BLaER1 treated with 17β-estradiol and CSF1 and Interleukin-3, amounts not matched to agents 10 nM and 100 nM (cell line): ENCODE data around the gene SSH2.

Experiments used
- H3K27ac ChIP-seq, 11 experiments: shearing (Covaris generic); formaldehyde crosslinking; 2 replicates each; pipeline ENCODE4 v1.8.1; 2022
- H3K27me3 ChIP-seq, 11 experiments: shearing (Covaris generic); formaldehyde crosslinking; 2 replicates each; pipeline ENCODE4 v1.8.1; 2022
- H3K36me3 ChIP-seq, 11 experiments: shearing (Covaris generic); formaldehyde crosslinking; 2 replicates each; pipeline ENCODE4 v1.8.1; 2022
- H3K4me1 ChIP-seq, 10 experiments: shearing (Covaris generic); formaldehyde crosslinking; 2 replicates each; pipeline ENCODE4 v1.8.1; 2022
- H3K4me2 ChIP-seq, 11 experiments: shearing (Covaris generic); formaldehyde crosslinking; 2 replicates each; pipeline ENCODE4 v1.8.1; 2022
- H3K4me3 ChIP-seq, 10 experiments: shearing (Covaris generic); formaldehyde crosslinking; 2 replicates each; pipeline ENCODE4 v1.8.1; 2022
- H3K9ac ChIP-seq, 11 experiments: shearing (Covaris generic); formaldehyde crosslinking; 2 replicates each; pipeline ENCODE4 v1.8.1; 2022
- H3K9me3 ChIP-seq, 11 experiments: shearing (Covaris generic); formaldehyde crosslinking; replicated peaks in 1 of 11; 2 replicates each; pipeline ENCODE4 v1.8.1; 2022
- H4K20me1 ChIP-seq, 11 experiments: shearing (Covaris generic); formaldehyde crosslinking; 2 replicates each; pipeline ENCODE4 v1.8.1; 2022
- Cebpa-rat ChIP-seq, 11 experiments: shearing (Covaris generic); IDR thresholded peaks; 2 replicates each; pipeline ENCODE4 v1.8.1; 2022

SSH2 gene

GRCh38 chr17:29764217-29764616 lies 165.8 kb downstream of the SSH2 start:
- no peaks in the 10 kb centered on the region for H3K27me3 ChIP-seq
- H3K4me3 ChIP-seq, result no peak overlapping the region
- H3K4me2 ChIP-seq, result peak overlapping the region in 4 of 11 experiments; percentile 4 to 80 (median 22); a peak in 5 of 22 replicates
- no peak overlapping the region for H3K27ac ChIP-seq
- no peak for TF ChIP-seq Cebpa-rat (IDR thresholded peaks at IDR 0.05)
- H3K4me1 ChIP-seq, result peaks cover 16 to 50% (median 44%) of the 10 kb centered on the region in 10 experiments
- peaks cover 0 to 19% (median 14%) of the 10 kb centered on the region in 11 experiments; a peak in 15 of 22 replicates for H4K20me1 ChIP-seq
- no peaks in the 10 kb centered on the region for H3K9me3 ChIP-seq
- peaks cover 0 to 6% (median 0%) of the 10 kb centered on the region in 11 experiments; a peak in 8 of 22 replicates for H3K36me3 ChIP-seq
- no peak overlapping the region for H3K9ac ChIP-seq

DNA sequence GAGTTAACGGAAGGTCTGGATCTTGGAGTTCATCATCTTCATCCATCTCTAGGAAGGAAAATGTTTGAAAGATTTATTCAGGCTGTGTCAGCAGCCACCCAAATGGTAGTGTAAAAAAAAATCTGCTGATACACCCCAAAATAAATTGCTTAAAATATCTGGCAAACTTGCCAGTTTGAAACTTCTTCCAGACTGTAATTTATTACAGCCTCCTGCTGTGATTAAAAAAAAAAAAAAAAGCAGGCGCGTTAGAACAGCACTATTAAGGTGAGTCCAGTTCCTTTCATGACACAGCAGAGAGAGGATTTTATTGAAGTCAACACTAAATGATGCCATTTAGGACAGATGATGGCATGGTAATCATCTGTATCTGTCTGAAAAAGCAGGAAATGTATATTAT lies 166.8 kb downstream of the SSH2 start:
- Histone ChIP-seq H4K20me1 (peaks cover 0 to 28% (median 24%) of the 10 kb centered on the region in 11 experiments; a peak in 19 of 22 replicates), H3K4me2 (peak overlapping the region in 5 of 11 experiments; percentile 6 to 80 (median 41); a peak in 5 of 22 replicates), H3K27ac (0 out of 22 replicates have a peak overlapping the region, but pooled peaks of 2 of the 11 experiments have one; percentile 6), H3K9me3 (no peaks in the 10 kb centered on the region), H3K4me1 (peaks cover 23 to 59% (median 50%) of the 10 kb centered on the region in 10 experiments), H3K27me3 (no peaks in the 10 kb centered on the region), H3K36me3 (peaks cover 0 to 15% (median 7%) of the 10 kb centered on the region in 11 experiments; a peak in 9 of 22 replicates), H3K9ac (no peak overlapping the region), H3K4me3 (no peak overlapping the region)
- no peak for TF ChIP-seq Cebpa-rat (IDR thresholded peaks at IDR 0.05)

DNA sequence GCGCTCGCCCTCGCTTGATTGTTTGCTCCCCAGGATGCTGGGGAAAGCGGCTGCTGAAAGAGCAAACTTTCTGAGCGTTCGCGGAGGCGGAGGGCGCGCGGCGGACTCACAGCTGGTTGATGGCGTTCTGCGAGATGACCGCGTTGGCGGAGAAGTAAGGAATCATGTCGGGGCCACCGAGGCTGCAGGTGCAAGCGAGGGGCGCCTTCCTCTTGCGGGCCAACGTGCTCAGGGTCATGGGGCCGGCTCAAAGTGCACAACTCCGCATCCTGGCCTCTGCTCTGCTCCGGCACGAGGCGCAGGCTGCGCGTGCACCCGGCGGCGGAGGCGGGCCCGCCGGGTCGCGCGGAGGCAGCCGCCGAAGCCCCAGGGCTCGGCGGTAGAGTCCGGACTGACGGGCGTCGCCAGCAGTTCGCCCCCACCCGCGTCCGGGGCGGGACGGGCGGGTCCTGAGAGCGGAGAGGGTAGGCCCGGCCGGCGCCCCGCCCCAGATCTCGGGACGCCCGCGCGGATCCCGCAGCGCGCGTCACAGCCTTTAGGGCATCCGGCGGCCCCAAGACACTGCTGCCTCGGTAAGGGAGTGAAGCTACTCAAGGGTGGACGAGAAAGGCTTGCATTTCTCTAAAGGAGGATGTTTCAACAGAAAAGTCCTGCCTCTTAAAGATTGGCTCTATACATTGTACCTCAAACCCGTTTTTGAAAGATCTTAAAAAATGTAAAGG lies 168.8 kb downstream of the SSH2 start:
- Histone ChIP-seq H4K20me1 (peaks cover 8 to 45% (median 36%) of the 10 kb centered on the region in 11 experiments; a peak in 19 of 22 replicates), H3K4me1 (peaks cover 37 to 72% (median 62%) of the 10 kb centered on the region in 10 experiments), H3K27me3 (no peaks in the 10 kb centered on the region), H3K4me3 (peak overlapping the region; percentile 78 to 98 (median 88)), H3K4me2 (peak overlapping the region; percentile 77 to 98 (median 90)), H3K36me3 (peaks cover 9 to 34% (median 22%) of the 10 kb centered on the region in 11 experiments), H3K9ac (peak overlapping the region; percentile 87 to 98 (median 92)), H3K27ac (peak overlapping the region; percentile 67 to 97 (median 91); a peak in 21 of 22 replicates), H3K9me3 (no peaks in the 10 kb centered on the region)
- TF ChIP-seq Cebpa-rat (IDR thresholded peaks at IDR 0.05), result no peak

DNA sequence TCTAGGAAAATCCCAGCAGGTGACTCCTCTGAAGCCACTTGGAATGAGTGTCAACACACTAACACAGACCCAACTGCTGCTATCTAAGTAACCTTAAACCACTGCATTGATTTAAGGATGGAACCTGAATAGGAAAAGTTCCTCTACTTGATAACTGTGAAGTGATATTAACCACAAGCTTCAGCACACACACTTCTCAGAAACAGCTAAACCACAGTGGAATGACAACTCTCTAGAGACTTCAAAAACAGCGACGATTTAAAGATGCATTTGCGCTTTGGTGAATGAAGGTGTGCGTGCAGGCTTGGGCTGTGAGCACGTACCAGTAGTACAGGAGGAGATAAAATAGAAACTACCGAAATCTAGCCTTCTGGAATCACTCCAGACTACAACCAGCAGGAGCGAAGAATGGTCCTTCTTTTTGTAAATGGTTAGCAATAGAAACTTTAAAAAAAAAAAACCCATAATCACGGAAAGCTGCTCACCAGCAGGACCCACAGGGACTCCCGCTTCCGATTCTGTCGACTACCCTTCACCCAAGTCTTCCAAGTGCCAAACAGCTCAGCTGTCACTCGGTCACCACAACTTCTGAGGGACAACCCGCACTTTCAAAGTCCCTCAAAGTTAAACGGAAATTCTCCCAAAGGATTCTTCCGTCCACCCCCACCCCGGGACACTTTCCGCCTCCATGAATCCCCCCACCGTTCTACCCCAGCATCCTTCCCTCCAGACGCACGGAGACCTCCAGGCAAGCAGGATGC lies 169.6 kb downstream of the SSH2 start:
- Histone ChIP-seq H3K4me2 (peak overlapping the region; percentile 77 to 98 (median 90)), H3K4me1 (peaks cover 37 to 72% (median 63%) of the 10 kb centered on the region in 10 experiments), H3K27ac (peak overlapping the region; percentile 67 to 97 (median 91); a peak in 21 of 22 replicates), H3K9ac (peak overlapping the region; percentile 87 to 98 (median 92)), H3K9me3 (no peaks in the 10 kb centered on the region), H4K20me1 (peaks cover 8 to 52% (median 39%) of the 10 kb centered on the region in 11 experiments; a peak in 19 of 22 replicates), H3K36me3 (peaks cover 9 to 42% (median 28%) of the 10 kb centered on the region in 11 experiments), H3K4me3 (peak overlapping the region; percentile 78 to 98 (median 88)), H3K27me3 (no peaks in the 10 kb centered on the region)
- no peak for TF ChIP-seq Cebpa-rat (IDR thresholded peaks at IDR 0.05)

DNA sequence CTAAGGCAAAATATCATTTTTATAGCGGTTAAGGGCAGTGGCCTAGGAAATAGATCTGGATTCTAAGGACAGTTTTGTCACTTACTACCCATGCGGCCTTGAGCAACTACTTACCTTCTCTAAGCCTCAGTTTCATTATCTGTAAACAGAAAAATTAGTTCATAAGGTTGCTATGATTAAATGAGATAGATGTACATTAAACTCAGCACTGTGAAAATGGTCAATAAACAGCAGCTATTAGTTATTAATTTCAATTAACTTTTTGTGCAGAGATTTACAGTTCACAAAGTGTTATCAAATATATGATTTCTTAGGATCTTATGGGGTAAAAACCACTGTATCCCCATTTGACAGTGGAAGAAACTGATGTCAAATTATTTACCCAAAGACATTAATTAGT lies 171.8 kb downstream of the SSH2 start:
- Histone ChIP-seq H4K20me1 (peaks cover 26 to 74% (median 61%) of the 10 kb centered on the region in 11 experiments; a peak in 20 of 22 replicates), H3K27ac (peak overlapping the region in 10 of 11 experiments; percentile 25 to 96 (median 90); a peak in 18 of 22 replicates), H3K4me3 (peak overlapping the region; percentile 78 to 98 (median 88); a peak in 18 of 20 replicates), H3K4me2 (peak overlapping the region; percentile 77 to 98 (median 90)), H3K36me3 (peaks cover 30 to 64% (median 49%) of the 10 kb centered on the region in 11 experiments), H3K9me3 (no peaks in the 10 kb centered on the region), H3K4me1 (peaks cover 32 to 65% (median 52%) of the 10 kb centered on the region in 10 experiments), H3K9ac (peak overlapping the region; percentile 87 to 98 (median 92)), H3K27me3 (no peaks in the 10 kb centered on the region)
- no peak for TF ChIP-seq Cebpa-rat (IDR thresholded peaks at IDR 0.05)

GRCh38 chr17:29757788-29758187 lies 172.2 kb downstream of the SSH2 start:
- Histone ChIP-seq H3K27me3 (no peaks in the 10 kb centered on the region), H3K9ac (peak overlapping the region; percentile 49 to 98 (median 92); a peak in 19 of 22 replicates), H3K9me3 (no peaks in the 10 kb centered on the region), H4K20me1 (peaks cover 29 to 78% (median 65%) of the 10 kb centered on the region in 11 experiments; a peak in 20 of 22 replicates), H3K4me3 (peak overlapping the region; percentile 78 to 98 (median 88); a peak in 18 of 20 replicates), H3K4me2 (peak overlapping the region; percentile 77 to 98 (median 90)), H3K27ac (peak overlapping the region in 10 of 11 experiments; percentile 25 to 96 (median 90); a peak in 16 of 22 replicates), H3K4me1 (peaks cover 32 to 65% (median 50%) of the 10 kb centered on the region in 10 experiments), H3K36me3 (peaks cover 34 to 68% (median 54%) of the 10 kb centered on the region in 11 experiments)
- no peak for TF ChIP-seq Cebpa-rat (IDR thresholded peaks at IDR 0.05)

GRCh38 chr17:29753845-29754439 lies 176.1 kb downstream of the SSH2 start:
- Histone ChIP-seq H3K9me3 (no peaks in the 10 kb centered on the region), H3K27ac (peak overlapping the region in 1 of 11 experiments; percentile 26; a peak in 2 of 22 replicates), H3K4me1 (peaks cover 26 to 89% (median 47%) of the 10 kb centered on the region in 10 experiments), H3K9ac (no peak overlapping the region), H3K27me3 (no peaks in the 10 kb centered on the region), H4K20me1 (peaks cover 55 to 97% (median 87%) of the 10 kb centered on the region in 11 experiments; a peak in 20 of 22 replicates), H3K36me3 (peaks cover 69 to 98% (median 87%) of the 10 kb centered on the region in 11 experiments), H3K4me2 (peak overlapping the region in 3 of 11 experiments; percentile 3 to 43 (median 11); a peak in 4 of 22 replicates), H3K4me3 (no peak overlapping the region)
- TF ChIP-seq Cebpa-rat (IDR thresholded peaks at IDR 0.05), result no peak
